ENCODE data around the gene GNG4. TPM values are rescaled to one million over a fixed set of nuclear protein-coding genes. Genes with fewer than 3 reads are reported as not detected.

Gene GNG4
- total and polyA plus RNA-seq, 9 of the 15 experiments (the other 6 are each of a cell fraction or from before 2014, with no cell fraction given) = 0.06 to 0.58 (median 0.08) TPM; not detected in 4

- TF ChIP-seq ZNF318 (IDR thresholded peaks at IDR 0.05; ENCODE audit: borderline replicate concordance in 1 of 2, low read depth in 1 of 2) (0 out of 4 replicates have a peak, but pooled peaks of 1 of the 2 experiments have one; percentile 13), FOXA1 (IDR thresholded peaks at IDR 0.05; ENCODE audit: borderline replicate concordance) (no peak), KAT7 (CRISPR knock-in tag; IDR thresholded peaks at IDR 0.05; ENCODE audit: borderline replicate concordance) (peak; percentile 88), TCFL5 (CRISPR knock-in tag; conservative IDR thresholded peaks at IDR 0.05) (no peak), MXD1 (CRISPR knock-in tag; IDR thresholded peaks at IDR 0.05; ENCODE audit: borderline replicate concordance, poor library complexity, severe bottlenecking) (peak; percentile 22), CTCF (IDR thresholded peaks at IDR 0.05 in 2 of 3, conservative IDR thresholded peaks at IDR 0.05 in 1 of 3; ENCODE audit: insufficient read depth in 2 of 3, low read depth in 1 of 3, low read length in 3 of 3) (peak; percentile 90 to 97 (median 91)), NR1H2 (CRISPR knock-in tag; IDR thresholded peaks at IDR 0.05) (no peak), SMARCE1 (IDR thresholded peaks at IDR 0.05) (peak; percentile 93), BMI1 (IDR thresholded peaks at IDR 0.05; ENCODE audit: low read length) (peak; percentile 13; the same call in 1 of the 2 replicates), RB1 (IDR thresholded peaks at IDR 0.05; ENCODE audit: low read depth) (peak; percentile 90; the same call in 1 of the 2 replicates), ZNF76 (CRISPR knock-in tag; IDR thresholded peaks at IDR 0.05; ENCODE audit: borderline replicate concordance) (peak; percentile 51; the same call in 1 of the 2 replicates)
- TF ChIP-seq, protein P1, sequence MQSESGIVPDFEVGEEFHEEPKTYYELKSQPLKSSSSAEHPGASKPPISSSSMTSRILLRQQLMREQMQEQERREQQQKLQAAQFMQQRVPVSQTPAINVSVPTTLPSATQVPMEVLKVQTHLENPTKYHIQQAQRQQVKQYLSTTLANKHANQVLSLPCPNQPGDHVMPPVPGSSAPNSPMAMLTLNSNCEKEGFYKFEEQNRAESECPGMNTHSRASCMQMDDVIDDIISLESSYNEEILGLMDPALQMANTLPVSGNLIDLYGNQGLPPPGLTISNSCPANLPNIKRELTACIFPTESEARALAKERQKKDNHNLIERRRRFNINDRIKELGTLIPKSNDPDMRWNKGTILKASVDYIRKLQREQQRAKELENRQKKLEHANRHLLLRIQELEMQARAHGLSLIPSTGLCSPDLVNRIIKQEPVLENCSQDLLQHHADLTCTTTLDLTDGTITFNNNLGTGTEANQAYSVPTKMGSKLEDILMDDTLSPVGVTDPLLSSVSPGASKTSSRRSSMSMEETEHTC (IDR thresholded peaks at IDR 0.05) = no peak; the same call in 1 of the 2 replicates
Observed at GRCh38 chr1:235504494-235505222, 144.9 kb downstream of the GNG4 start (continued).

Data from K562 (cell line).